HepG2 (cell line): Measurements from ENCODE around the gene ACVR1C.

ENCODE experiments used
- AKAP8 ChIP-seq: sonication (generic); formaldehyde crosslinking; IDR thresholded peaks from 2 replicates; pipeline ENCODE4 v1.5.1; 2020; ENCODE audit warnings: mild to moderate bottlenecking, missing genetic modification reagents
- CTCF ChIP-seq: sonication (generic); formaldehyde crosslinking; IDR thresholded peaks from 2 replicates; pipeline ENCODE4 v1.5.0; 2020; ENCODE audit warnings: mild to moderate bottlenecking, missing genetic modification reagents, moderate library complexity
- TAF15 ChIP-seq: fragments of 200-400 bp; formaldehyde crosslinking; IDR thresholded peaks from one replicate; pipeline ENCODE4 v1.6.1; 2018; ENCODE audit warnings: mild to moderate bottlenecking, low read depth, low read length; ENCODE audit not compliant: poor library complexity, severe bottlenecking
- ZBTB38 ChIP-seq: sonication (generic); formaldehyde crosslinking; IDR thresholded peaks from 2 replicates; pipeline ENCODE4 v1.5.1; 2020; ENCODE audit warnings: mild to moderate bottlenecking, missing genetic modification reagents
- ZNF329 ChIP-seq: sonication (generic); formaldehyde crosslinking; IDR thresholded peaks from 2 replicates; pipeline ENCODE4 v1.9.0; 2021; ENCODE audit warnings: low read depth, mild to moderate bottlenecking, missing genetic modification reagents

- no peak for TF ChIP-seq CTCF
- no peak for TF ChIP-seq ZNF329 (CRISPR knock-in tag)
- no peak for TF ChIP-seq TAF15
- TF ChIP-seq ZBTB38 (CRISPR knock-in tag), result no peak
- TF ChIP-seq AKAP8, result no peak
These were observed 149.3 kb downstream of the ACVR1C start for GRCh38 chr2:157479081-157480027.
